Measurements from ENCODE around the gene CLCN2.

DNA sequence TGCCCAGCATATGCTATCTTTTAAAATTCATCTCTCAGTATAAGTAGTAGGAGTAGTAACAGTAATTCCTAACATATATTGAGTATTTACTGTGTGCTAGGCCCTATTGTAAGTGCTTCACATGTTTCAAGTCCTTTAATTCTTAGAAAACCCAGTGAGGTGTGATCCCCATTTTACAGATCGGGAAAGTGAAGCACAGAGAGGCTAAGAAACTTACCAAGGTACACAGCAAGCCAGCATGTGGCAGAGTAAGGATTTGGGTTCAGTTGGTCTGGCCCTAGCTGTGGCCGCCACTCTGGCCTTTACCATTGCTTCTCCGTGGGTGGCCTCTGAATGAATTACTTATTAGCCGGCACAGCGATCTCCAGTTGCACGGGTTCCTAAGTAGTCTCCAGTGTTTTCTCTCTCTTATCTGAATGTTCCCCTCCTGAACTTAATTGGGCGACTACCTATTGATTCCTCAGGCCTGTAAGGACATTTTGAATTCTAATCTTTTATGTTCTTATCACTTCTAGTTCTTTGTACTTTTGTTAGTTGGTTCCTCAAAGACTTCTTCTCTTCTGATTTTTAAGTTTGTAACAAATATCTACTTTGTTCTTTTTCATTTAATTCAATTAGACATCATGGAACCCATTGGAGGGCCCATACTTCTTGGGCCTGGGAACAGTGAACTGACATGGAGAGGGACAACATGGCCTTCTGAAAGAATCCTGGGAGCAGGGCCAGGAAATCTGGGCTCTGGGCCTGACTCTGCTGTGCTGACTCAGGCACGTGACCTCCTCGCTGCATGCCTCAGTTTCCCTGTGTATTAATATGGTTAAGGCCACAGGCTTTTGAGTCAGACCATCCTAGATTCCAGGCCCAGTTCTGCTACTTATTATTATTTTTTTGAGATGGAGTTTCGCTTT, 11.6 kb downstream of the CLCN2 start:
- TF ChIP-seq, protein P1, sequence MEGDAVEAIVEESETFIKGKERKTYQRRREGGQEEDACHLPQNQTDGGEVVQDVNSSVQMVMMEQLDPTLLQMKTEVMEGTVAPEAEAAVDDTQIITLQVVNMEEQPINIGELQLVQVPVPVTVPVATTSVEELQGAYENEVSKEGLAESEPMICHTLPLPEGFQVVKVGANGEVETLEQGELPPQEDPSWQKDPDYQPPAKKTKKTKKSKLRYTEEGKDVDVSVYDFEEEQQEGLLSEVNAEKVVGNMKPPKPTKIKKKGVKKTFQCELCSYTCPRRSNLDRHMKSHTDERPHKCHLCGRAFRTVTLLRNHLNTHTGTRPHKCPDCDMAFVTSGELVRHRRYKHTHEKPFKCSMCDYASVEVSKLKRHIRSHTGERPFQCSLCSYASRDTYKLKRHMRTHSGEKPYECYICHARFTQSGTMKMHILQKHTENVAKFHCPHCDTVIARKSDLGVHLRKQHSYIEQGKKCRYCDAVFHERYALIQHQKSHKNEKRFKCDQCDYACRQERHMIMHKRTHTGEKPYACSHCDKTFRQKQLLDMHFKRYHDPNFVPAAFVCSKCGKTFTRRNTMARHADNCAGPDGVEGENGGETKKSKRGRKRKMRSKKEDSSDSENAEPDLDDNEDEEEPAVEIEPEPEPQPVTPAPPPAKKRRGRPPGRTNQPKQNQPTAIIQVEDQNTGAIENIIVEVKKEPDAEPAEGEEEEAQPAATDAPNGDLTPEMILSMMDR (IDR thresholded peaks at IDR 0.05; ENCODE audit: poor library complexity, severe bottlenecking), result no peak
- TF ChIP-seq EP300 (conservative IDR thresholded peaks at IDR 0.05; ENCODE audit: poor library complexity, severe bottlenecking), result no peak
- TF ChIP-seq EZH2 (IDR thresholded peaks at IDR 0.05; ENCODE audit: borderline replicate concordance, insufficient read depth, low read length, poor library complexity, severe bottlenecking), result no peak
- TF ChIP-seq POLR2AphosphoS5 (IDR thresholded peaks at IDR 0.05), result no peak
